Activated T-cell treated with anti-CD3 and anti-CD28 coated beads, Interleukin-2, amount 50 U/mL, for 48 hours (primary cell): Measurements from ENCODE around the gene SETD1B.

Experiments used
- DNase-seq, 2 experiments: peaks; one replicate each; pipeline ENCODE4 v3.0.0-alpha.2; 2020

The SETD1B gene

DNA sequence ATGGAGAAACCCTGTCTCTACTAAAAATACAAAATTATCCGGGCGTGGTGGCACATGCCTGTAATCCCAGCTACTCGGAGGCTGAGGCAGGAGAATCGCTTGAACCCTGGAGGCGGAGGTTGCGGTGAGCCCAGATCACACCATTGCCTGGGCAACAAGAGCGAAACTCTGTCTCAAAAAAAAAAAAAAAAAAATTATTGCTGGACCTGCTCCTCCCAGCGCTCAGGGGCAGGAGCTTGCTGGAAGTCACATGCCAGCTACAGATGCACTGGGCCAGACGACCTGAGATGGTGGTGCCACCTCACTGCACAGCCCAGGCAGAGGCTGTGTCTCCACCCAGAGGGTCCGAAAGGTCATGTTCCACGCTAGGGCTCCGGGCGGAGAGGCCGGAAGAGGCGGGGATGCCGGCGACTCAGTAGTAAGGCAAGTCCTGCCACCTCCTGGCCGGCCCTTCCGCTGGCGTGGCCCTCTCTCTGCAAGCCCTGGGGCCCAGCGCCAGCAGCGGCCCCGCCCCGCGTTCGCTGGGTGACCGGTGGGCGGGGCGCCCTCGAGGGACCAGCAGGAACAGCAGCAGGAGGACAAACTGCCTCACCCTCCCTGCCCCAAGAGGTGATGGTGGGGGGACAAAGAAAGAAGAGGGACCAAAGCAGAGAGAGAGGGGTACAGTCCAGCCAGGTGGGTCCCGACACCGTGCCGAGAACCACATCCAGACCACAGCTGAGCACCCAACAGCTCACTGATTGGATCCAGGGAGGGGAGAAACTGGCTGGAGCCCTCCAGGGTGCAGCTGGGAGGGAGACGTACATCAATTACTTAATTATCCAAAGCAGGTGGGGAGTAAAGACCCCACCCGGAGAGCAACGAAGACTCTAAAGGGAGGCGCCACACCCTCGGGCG, 6.7 kb upstream of the SETD1B start:
- peak in 1 of 2 experiments; percentile 20 for DNase-seq

GRCh38 chr12:121797937-121798786, 5.6 kb upstream of the SETD1B start:
- peak; percentile 30 to 33 for DNase-seq

DNA sequence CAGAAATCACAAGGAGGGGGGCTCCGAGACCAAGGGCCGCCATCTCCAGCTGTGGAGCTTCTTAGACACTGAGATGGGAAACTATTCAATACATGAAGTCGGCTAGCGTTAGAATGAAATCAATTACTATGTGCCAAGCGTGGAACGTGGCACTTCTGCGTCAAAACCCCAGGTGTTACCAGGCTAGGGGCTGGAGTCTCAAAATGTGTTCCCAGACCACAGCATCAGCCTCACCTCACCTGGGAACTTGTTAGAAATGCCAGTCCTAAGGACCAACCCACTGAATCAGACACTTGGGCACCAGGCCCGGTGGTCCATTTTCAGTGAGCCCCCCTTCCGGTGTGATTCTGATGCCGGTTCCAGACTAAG, 5.0 kb upstream of the SETD1B start:
- DNase-seq, result peak in 1 of 2 experiments; percentile 27

- peak; percentile 73 to 75 for DNase-seq
These were observed 4.5 kb upstream of the SETD1B start for GRCh38 chr12:121799156-121799841.

GRCh38 chr12:121799842-121800693, 3.7 kb upstream of the SETD1B start:
- peak; percentile 91 to 92 for DNase-seq

DNA sequence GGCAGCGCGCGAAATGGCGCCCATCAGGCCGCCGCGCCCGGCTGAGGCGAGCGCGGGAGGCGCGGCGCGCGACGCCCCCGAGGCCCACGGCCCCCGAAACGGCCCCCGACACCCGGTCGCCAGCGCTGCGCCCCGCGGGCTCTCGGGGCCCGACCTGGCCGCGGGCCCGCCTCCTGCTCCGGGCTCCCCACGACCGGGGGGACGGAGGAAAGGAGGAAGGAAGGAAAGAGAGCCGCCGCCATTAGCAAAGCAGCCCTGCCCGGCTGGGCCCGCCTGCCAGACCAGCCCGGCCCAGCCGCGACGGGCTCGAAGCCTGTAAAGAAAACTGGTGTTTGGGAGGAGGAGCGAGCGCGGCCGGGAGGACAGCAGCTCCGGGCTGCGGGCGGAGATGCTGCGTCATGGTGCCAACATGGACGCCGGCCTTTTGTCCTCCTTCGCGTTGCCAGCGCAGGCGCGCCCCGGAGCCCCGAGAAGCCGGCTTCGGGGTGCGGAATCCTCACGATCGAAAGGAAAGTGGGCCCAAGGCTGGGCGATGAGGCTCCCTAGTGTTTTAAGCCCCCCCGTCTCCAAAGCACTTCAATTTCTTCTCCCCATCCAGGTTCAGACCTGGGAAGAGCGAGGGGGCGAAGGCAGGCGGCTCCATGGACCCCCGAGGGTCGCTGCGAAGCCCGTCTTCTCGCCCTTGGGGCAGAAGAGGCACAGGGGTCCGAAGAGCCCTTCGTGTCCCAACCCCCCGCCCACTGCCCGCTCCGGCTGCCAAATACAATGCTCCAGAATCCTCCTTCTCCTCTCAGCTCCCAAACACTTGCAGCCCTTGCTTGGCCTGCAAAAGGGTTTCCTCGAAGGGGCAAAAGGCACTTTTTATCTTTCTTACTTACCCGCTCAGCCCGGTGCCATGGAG, 2.9 kb upstream of the SETD1B start:
- peak; percentile 79 to 83 for DNase-seq

GRCh38 chr12:121801595-121802484, 2.0 kb upstream of the SETD1B start:
- peak; percentile 60 to 61 for DNase-seq

DNA sequence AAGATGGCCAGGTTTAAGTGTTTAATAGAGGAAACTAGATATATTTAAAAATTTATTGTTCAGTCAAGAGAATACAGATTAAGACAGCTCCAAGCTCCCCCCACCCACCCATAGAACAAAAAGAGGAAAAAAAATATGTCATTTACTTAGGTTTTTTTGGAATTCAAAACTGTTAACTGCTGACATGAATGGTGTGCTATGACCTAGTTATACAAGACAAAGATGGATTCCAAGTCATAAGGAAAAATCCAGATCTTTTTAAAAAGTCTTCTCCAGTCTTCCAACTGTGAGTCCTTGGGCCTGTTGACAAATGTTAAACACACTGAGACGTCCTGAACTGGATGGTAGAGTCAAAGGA, 1.3 kb upstream of the SETD1B start:
- no peak for DNase-seq

DNA sequence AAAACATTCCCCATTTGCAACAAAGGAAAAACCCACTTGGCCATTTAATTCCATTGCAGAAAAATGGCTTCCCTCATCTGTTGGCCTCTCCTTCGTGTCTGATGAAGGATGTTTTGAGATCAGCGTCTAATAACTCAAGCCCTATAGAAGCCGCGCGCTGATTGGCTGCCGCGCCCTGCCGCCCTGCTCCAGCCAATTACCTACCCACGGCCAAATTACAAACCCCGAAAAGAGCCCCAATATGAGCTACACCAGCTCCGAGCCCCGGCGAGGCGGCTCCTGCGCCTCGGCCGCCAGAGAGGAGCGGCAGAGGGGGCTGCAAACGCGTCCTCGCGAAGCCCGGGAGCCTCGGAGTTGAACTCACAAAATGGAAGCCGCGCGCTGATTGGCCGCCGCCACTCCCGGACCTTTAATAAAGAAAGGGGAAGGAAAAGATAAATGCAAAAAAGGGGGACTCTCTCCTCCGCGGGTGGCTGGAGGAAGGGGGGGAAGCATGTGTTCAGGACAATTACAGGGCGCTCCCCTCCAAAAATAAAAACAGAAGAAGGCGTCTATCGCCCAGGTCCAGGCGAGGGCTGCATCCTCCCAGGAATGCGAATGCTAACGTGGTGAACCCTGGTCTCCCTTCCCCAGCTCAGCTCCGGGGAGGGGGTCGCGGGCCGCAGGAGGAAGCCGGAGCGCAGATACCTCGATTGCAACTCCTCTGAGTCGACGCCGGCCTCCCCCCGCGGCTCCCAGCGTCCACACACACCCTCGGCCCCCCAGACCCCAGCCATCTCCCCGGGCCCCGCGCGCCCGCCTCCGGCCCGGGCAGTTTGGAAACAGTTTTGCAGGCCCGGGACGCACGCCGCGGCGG, 738 bp upstream of the SETD1B start:
- peak; percentile 92 to 95 for DNase-seq

- DNase-seq, result peak; percentile 64 to 71
These were observed 755 bp downstream of the SETD1B start for GRCh38 chr12:121804417-121805111.

DNA sequence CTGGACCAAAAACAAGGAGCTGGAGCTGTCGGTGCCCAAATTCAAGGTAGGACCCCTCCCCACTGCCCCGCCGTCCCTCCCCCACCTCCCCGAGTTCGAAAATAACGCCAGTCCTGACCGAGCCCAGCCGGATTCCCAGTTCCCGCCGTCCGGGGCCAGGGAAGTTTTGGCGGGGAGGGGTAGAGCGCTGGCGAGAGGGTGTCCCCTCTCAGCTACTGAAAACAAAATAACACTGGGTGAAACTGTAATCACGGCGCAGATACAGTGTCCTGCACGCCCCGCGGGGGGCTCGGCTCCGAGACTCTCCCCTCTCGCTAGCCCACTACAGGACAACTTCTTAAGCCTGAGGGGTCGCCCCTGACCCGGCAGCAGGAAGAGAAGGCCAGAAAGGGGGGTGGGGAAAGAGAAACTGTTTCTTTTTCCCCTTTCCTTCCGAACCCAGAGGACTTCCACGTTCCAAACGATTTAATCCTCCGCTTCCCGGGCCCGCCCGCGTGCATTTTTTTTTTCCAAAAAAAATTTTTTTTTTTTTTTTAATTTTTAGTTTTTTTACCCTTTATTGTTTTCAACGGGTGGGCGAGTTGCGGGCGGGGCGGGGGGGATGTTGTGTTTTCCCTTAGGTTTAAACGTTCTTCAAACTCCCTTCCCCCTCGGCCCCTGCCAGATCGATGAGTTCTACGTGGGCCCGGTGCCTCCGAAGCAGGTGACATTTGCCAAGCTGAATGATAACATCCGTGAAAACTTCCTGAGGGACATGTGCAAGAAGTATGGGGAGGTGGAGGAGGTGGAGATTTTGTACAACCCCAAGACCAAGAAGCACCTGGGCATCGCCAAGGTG, 1.6 kb downstream of the SETD1B start:
- peak in 1 of 2 experiments; percentile 60 for DNase-seq

- peak in 1 of 2 experiments; percentile 42 for DNase-seq
These were observed 2.3 kb downstream of the SETD1B start for GRCh38 chr12:121806009-121806545.

DNA sequence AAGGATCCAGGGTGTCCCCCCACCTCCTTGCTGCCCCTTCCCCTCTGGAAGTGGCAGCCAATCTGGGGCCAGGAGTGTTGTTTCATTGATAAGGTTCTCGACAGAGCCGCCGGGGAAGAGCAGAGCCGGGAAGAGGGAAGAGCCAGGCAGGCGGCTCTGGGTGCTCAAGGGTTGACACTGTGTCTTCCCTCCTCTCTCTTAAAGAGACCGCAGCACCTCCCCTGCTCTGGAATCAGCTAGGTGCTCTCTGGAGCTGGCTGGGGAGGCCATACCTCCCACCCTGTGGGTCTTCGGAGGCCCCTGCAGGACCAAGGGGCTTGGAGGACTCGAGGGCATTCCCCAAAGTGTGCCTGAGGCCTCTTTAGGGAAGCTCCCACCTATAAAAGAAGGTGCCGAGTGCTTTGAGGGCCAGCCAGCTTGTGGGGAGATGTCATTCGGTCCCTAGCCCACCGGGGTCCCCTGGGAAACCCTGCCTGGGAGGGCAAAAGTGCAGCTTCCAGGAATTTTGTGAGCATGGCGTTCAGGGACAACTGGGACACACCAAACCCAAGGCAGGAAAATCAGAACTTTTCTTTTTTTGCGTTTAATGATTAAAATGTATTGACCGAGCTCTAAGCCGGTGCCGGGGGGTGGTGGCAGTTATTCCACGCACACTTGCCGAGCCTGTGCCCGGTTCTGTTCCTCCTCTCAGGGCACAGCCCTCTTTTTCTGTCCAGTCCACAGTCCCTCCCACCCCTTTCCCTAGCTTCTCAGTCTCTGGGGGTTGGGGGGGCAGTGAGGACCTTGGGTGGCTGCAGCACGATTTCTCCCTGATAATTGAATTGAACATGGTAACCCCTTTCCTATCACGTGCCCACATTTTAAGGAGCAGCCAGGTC, 3.0 kb downstream of the SETD1B start:
- DNase-seq, result no peak

- DNase-seq, result no peak
These were observed 4.0 kb downstream of the SETD1B start for GRCh38 chr12:121807642-121808347.

GRCh38 chr12:121808623-121809022, 4.8 kb downstream of the SETD1B start:
- DNase-seq, result no peak
